ENCODE data around the gene KRTAP5-10. TPM values are rescaled to one million over a fixed set of nuclear protein-coding genes. Genes with fewer than 3 reads are reported as not detected.
"Not testable (repeated sequence)": the region's sequence is repeated elsewhere in the genome, so short reads cannot be mapped to it uniquely, and the experiment has no call there.

The KRTAP5-10 gene
- total RNA-seq, 1 donor from 2014 or later: not detected

DNA sequence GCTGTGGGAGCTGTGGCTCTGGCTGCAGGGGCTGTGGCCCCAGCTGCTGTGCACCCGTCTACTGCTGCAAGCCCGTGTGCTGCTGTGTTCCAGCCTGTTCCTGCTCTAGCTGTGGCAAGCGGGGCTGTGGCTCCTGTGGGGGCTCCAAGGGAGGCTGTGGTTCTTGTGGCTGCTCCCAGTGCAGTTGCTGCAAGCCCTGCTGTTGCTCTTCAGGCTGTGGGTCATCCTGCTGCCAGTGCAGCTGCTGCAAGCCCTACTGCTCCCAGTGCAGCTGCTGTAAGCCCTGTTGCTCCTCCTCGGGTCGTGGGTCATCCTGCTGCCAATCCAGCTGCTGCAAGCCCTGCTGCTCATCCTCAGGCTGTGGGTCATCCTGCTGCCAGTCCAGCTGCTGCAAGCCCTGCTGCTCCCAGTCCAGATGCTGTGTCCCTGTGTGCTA, 16.6 kb upstream of the KRTAP5-10 start:
- Mint-ChIP-seq H3K27ac (no peak overlapping the region), H3K27me3 (ENCODE audit: insufficient read depth) (peaks cover 7% of the 10 kb centered on the region), H3K9me3 (no peaks in the 10 kb centered on the region), H3K4me1 (ENCODE audit: low read depth) (no peaks in the 10 kb centered on the region), H3K36me3 (ENCODE audit: low read depth) (no peaks in the 10 kb centered on the region), H3K4me3 (no peak overlapping the region)
- no peak for DNase-seq (ENCODE audit: low spot score)
- intact Hi-C loops (cut with micrococcal nuclease): no loop called here

DNA sequence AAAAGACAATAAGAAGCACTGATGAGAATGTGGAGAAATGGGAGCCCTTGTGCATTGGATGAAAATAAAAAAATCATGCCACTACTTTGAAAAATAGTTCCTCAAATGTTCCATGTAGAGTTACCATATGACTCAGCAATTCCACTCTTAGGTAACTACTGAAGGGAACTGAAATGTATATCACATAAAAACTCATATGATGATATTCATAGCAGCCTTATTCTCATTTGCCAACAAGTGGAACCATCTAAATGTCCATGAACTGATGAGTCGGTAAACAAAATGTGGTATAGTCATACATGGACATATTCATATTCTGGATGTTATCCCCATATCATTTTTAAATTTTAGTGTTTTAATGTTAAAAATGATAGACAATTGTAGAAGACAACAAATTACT, 13.7 kb upstream of the KRTAP5-10 start:
- intact Hi-C loops (cut with micrococcal nuclease): no loop called here
- Mint-ChIP-seq H3K27me3 (ENCODE audit: insufficient read depth) (peaks cover 7% of the 10 kb centered on the region), H3K4me1 (ENCODE audit: low read depth) (no peaks in the 10 kb centered on the region), H3K27ac (no peak overlapping the region), H3K9me3 (no peaks in the 10 kb centered on the region), H3K4me3 (no peak overlapping the region), H3K36me3 (ENCODE audit: low read depth) (no peaks in the 10 kb centered on the region)
- DNase-seq (ENCODE audit: low spot score): no peak

DNA sequence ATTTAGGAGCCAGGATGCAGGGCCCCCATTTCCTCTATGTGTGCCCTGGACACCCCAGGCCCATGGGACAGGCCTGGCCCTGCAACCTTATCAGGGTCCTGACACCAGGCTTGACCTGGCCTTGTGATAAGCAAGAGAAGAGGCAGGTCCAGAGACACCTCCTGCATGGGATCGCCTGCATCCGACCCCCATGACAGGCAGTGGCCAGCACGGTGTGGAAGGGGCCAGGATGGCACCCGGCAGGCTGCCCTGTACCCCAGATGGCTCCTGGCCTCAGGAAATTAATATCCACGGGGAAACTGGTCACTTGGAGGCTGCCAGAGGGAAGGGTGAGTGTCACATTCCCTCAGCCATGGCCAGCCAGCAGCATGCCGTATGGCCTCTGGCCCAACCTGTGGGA, 10.4 kb upstream of the KRTAP5-10 start:
- no peak for DNase-seq (ENCODE audit: low spot score)
- Mint-ChIP-seq H3K27ac (no peak overlapping the region), H3K9me3 (no peaks in the 10 kb centered on the region), H3K4me1 (ENCODE audit: low read depth) (no peaks in the 10 kb centered on the region), H3K36me3 (ENCODE audit: low read depth) (no peaks in the 10 kb centered on the region), H3K27me3 (ENCODE audit: insufficient read depth) (peaks cover 9% of the 10 kb centered on the region), H3K4me3 (no peak overlapping the region)
- intact Hi-C loops (cut with micrococcal nuclease): no loop called here

DNA sequence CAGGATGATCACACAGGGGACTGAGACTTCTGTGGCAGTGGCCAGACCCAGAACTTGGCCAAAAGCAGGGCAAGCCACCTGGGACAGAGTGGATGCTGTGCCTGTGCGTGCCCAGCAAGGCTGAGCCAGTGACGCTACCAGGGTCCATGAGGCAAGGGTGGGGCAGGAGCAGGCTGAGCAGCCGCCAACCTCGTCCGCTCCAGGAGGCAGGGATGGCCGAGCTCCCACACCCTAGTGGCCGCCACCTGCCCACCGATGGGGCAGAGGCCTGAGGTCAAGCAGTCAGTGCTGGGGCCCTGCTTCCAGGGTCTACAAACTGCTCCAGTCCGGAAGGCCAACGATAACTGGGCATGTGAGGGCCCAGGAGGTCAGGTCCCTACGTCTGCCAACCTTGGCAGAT, 9.9 kb upstream of the KRTAP5-10 start:
- no peak for DNase-seq (ENCODE audit: low spot score)
- Mint-ChIP-seq H3K27ac (no peak overlapping the region), H3K4me1 (ENCODE audit: low read depth) (no peaks in the 10 kb centered on the region), H3K27me3 (ENCODE audit: insufficient read depth) (peaks cover 9% of the 10 kb centered on the region), H3K36me3 (ENCODE audit: low read depth) (no peaks in the 10 kb centered on the region), H3K4me3 (no peak overlapping the region), H3K9me3 (no peaks in the 10 kb centered on the region)
- intact Hi-C loops (cut with micrococcal nuclease): no loop called here

DNA sequence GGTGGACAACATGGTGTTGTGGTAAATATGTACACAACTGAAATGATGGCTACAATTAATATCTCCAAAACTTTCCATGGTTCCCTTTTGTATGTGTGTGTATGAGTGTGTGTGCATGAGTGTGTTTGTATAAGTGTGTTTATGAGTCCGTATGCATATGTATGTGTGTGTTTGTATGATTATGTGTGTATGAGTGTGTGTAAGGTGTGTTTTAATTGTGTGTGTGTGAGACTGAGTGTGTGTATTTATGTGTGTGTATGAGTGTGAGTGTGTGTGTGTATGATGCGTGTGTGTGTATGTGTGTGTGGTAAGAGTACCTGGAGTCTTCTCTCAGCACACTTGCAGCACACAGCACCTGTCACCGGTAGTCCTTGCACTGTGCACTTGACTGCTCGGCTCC, 9.3 kb upstream of the KRTAP5-10 start:
- no peaks in the 10 kb centered on the region for H3K36me3 Mint-ChIP-seq (ENCODE audit: low read depth)
- H3K27me3 Mint-ChIP-seq (ENCODE audit: insufficient read depth): peaks cover 9% of the 10 kb centered on the region
- no peak overlapping the region for H3K4me3 Mint-ChIP-seq
- no peak for DNase-seq (ENCODE audit: low spot score)
- no peak overlapping the region for H3K27ac Mint-ChIP-seq
- intact Hi-C loops (cut with micrococcal nuclease): no loop called here
- no peaks in the 10 kb centered on the region for H3K4me1 Mint-ChIP-seq (ENCODE audit: low read depth)
- H3K9me3 Mint-ChIP-seq: no peaks in the 10 kb centered on the region

DNA sequence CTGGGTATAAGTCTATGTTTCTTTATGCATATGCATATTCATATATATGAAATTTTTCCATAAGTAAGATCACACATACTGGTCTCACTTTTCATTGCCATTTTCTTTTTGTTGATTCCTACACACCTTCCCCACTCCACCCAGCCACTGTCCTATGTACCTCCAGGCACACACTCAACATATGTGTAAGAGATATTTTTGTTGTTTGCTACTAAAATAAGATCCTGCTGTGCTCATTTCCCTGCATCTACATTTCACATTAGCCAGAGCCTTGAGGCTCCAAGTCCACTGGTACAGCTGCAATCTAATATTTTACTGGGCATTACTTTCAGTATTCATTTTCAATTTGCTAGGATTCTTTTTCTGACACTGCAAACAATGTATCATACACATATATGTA, 8.1 kb upstream of the KRTAP5-10 start:
- no peak overlapping the region for H3K4me3 Mint-ChIP-seq
- intact Hi-C loops (cut with micrococcal nuclease): no loop called here
- no peaks in the 10 kb centered on the region for H3K9me3 Mint-ChIP-seq
- DNase-seq (ENCODE audit: low spot score): no peak
- no peaks in the 10 kb centered on the region for H3K36me3 Mint-ChIP-seq (ENCODE audit: low read depth)
- H3K4me1 Mint-ChIP-seq (ENCODE audit: low read depth): no peaks in the 10 kb centered on the region
- peaks cover 9% of the 10 kb centered on the region for H3K27me3 Mint-ChIP-seq (ENCODE audit: insufficient read depth)
- H3K27ac Mint-ChIP-seq: no peak overlapping the region

DNA sequence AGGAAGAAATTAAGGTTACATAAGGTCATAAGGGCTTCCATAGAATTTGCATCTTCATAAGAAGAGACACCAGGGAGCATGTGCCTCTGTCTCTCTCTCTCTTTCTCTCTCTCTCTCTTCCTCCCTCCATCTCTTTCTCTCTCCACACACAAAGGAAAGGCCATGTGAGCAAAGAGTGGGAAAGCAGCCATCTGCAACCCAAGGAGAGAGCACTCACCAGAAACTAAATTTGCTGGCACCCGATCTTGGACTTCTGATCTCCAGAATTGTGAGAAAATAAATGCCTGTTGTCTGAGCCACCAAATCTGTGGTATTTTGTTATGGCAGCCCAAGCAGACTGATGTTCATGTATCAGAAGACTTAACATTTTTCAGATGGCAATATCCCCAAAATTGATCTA, 6.4 kb upstream of the KRTAP5-10 start:
- H3K9me3 Mint-ChIP-seq: no peaks in the 10 kb centered on the region
- intact Hi-C loops (cut with micrococcal nuclease): no loop called here
- no peak overlapping the region for H3K4me3 Mint-ChIP-seq
- H3K36me3 Mint-ChIP-seq (ENCODE audit: low read depth): no peaks in the 10 kb centered on the region
- DNase-seq (ENCODE audit: low spot score): no peak
- H3K4me1 Mint-ChIP-seq (ENCODE audit: low read depth): no peaks in the 10 kb centered on the region
- H3K27me3 Mint-ChIP-seq (ENCODE audit: insufficient read depth): peaks cover 15% of the 10 kb centered on the region
- no peak overlapping the region for H3K27ac Mint-ChIP-seq

DNA sequence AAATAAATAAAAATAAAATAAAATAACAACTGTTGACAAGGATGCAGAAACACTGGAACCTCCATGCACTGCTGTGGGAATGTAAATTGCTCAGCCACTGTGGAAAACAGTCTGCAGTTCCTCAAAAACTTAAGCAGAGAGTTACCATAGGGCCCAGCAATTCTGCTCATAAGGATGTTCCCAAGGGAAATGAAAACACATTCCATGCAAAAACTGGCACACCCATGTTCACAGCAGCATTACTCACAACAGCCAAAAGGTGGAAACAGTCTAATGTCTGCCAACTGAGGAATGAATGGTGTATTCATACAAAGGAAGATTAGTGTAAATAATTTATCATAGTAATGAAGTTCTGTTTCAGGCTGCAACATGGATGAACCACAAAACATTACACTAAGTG, 3.2 kb upstream of the KRTAP5-10 start:
- Mint-ChIP-seq H3K4me1 (ENCODE audit: low read depth) (no peaks in the 10 kb centered on the region), H3K4me3 (no peak overlapping the region)
- DNase-seq (ENCODE audit: low spot score): no peak

DNA sequence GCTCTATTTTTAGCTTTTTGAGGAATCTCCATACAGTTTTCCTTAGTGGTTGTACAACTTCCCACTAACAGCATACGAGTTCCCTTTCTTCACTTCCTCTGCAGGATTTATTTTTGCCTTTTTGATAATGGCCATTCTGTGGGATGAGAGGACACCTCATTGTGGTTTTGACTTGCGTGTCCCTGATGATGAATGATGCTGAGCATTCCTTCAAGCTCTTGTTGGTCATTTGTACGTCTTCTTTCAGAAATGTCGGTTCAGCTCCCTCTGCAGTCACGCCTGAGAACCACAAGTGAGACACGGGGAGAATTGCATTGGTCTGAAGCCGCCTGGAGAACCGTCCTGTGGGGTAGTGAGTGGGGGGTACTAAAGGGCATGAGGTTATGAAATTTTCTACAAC, 2.0 kb upstream of the KRTAP5-10 start:
- Mint-ChIP-seq H3K4me3 (no peak overlapping the region), H3K4me1 (ENCODE audit: low read depth) (no peaks in the 10 kb centered on the region), H3K9me3 (no peaks in the 10 kb centered on the region), H3K36me3 (ENCODE audit: low read depth) (no peaks in the 10 kb centered on the region), H3K27ac (no peak overlapping the region), H3K27me3 (ENCODE audit: insufficient read depth) (peaks cover 12% of the 10 kb centered on the region)
- intact Hi-C loops (cut with micrococcal nuclease): loop anchor here (2.0 kb wide), 1 partner anchor 111 kb away; the partner anchor contains the start of gene NADSYN1
- DNase-seq (ENCODE audit: low spot score): no peak

More for the DNA sequence above, 3.2 kb upstream of the KRTAP5-10 start:
- Mint-ChIP-seq H3K27ac (no peak overlapping the region), H3K36me3 (ENCODE audit: low read depth) (no peaks in the 10 kb centered on the region), H3K9me3 (no peaks in the 10 kb centered on the region), H3K27me3 (ENCODE audit: insufficient read depth) (peaks cover 15% of the 10 kb centered on the region)
- intact Hi-C loops (cut with micrococcal nuclease): loop anchor here (2.0 kb wide), 1 partner anchor 109 kb away; the partner anchor contains the start of gene NADSYN1

DNA sequence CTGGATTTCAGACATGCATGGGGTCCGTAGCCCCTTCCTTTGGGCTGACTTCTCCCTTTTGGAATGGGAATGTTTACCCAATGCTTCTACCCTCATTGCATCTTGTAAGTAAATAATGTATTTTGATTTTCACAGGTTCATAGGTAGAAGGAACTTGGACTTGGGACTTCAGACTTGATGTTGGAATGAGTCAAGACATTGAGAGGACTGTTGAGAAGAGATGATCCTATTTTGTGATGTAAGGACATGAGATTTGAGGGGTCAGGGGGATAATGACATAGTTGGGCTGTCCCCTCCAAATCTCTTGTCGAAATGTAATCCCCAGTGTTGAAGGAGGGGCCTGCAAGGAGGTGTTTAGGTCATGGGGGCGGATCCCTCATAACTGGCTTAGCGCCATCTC, 933 bp upstream of the KRTAP5-10 start:
- no peaks in the 10 kb centered on the region for H3K9me3 Mint-ChIP-seq
- peaks cover 7% of the 10 kb centered on the region for H3K27me3 Mint-ChIP-seq (ENCODE audit: insufficient read depth)
- H3K27ac Mint-ChIP-seq: no peak overlapping the region
- H3K4me1 Mint-ChIP-seq (ENCODE audit: low read depth): no peaks in the 10 kb centered on the region
- no peak overlapping the region for H3K4me3 Mint-ChIP-seq
- no peak for DNase-seq (ENCODE audit: low spot score)
- intact Hi-C loops (cut with micrococcal nuclease): no loop called here
- no peaks in the 10 kb centered on the region for H3K36me3 Mint-ChIP-seq (ENCODE audit: low read depth)

DNA sequence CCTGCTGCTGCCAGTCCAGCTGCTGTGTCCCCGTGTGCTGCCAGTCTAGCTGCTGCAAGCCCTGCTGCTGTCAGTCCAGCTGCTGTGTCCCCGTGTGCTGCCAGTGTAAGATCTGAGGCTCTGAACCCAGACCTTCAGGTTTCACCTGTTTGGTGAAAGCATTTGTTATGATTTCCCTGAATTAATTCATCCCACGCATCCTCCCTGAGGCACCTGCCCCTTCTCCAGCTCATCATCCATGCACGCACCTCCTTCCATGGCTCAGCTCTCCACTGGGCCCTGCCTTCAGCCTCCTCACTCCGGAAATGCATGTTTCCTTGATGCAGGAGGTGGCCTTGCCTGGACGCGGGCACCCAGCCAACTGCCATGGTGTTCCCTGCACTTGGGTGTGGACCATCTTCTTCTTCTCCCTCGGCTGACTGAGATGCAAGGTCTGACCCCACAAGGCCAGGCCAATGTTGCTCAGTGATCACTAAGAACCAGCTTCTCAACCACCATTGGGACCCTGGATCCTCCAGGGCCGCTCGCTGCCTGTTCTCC, 788 bp downstream of the KRTAP5-10 start:
- intact Hi-C loops (cut with micrococcal nuclease): no loop called here

DNA sequence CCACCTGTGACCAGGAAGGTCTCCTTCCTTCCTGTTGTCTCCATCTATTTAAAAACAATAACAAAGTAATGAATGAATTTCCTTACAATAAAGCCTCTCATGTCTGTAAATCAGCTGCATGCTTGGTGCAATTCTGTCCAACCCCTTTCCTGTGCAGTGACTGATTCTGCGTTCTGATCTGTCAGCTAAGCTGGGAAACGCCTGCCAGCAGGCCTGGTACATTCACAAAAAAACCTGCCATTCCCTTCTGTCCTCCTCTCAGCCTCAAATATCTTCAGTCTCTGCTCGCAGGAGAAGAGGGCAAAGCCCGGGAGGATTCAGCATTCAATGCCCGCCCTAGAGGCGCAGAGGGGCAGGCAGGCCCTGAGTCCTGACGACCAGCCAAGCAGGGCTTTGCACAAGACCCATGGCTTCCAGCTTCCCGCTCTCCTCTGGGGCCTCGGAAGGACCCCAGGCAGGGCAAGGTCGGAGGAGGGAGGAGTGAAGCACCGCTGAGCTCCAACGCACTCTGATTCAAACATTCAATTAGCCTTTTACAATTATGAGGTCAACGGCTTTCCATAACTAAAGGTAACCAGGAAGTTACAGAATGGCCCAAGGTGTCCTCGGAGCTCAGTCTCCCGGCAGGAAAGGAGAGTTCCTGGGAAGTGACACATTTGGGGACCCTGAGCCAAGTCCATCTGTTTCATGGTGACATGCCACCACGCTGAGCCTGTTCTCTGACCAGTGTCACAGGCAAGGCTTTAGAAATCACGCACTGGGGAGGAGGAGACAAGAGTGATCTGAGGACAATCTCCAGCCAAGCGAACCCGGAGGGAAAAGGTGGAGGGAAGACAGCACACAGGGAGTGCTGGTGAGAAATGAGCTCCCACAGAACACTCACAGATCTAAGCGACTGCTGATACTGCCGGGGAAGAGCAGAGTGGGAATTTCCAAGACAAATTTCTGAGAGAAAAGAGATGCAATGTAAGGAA, 1.6 kb downstream of the KRTAP5-10 start:
- H3K4me1 Mint-ChIP-seq (ENCODE audit: low read depth); intact Hi-C loops (cut with micrococcal nuclease); H3K4me3 Mint-ChIP-seq: not testable (repeated sequence)

More for the DNA sequence above, 788 bp downstream of the KRTAP5-10 start:
- Mint-ChIP-seq H3K36me3 (ENCODE audit: low read depth) (no peaks in the 10 kb centered on the region), H3K9me3 (no peaks in the 10 kb centered on the region), H3K27ac (no peak overlapping the region), H3K4me3 (no peak overlapping the region), H3K27me3 (ENCODE audit: insufficient read depth) (peaks cover 6% of the 10 kb centered on the region), H3K4me1 (ENCODE audit: low read depth) (no peaks in the 10 kb centered on the region)
- no peak for DNase-seq (ENCODE audit: low spot score)

DNA sequence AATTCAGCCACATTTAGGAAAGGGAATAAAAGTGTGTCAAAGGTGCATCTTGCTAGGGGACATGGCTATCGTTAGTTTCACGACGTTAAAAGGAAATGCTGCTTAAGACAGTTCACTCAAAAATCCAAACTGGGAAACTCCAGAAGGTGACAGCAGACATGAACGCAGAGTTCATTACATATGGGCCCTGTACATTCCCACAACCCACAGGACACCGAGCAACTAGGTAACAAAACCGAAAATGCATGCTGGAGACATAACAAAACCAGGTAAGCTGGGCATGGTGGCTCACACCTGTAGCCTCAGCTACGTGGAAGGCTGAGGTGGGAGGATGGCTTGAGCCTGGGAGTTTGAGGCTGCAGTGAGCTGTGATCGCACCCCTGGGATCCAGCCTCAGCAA, 2.3 kb downstream of the KRTAP5-10 start:
- H3K36me3 Mint-ChIP-seq (ENCODE audit: low read depth); H3K27ac Mint-ChIP-seq; H3K27me3 Mint-ChIP-seq (ENCODE audit: insufficient read depth); H3K9me3 Mint-ChIP-seq; H3K4me1 Mint-ChIP-seq (ENCODE audit: low read depth); DNase-seq (ENCODE audit: low spot score); H3K4me3 Mint-ChIP-seq: not testable (repeated sequence)
- intact Hi-C loops (cut with micrococcal nuclease): loop anchor here (1.0 kb wide), 1 partner anchor 11 kb away; no protein-coding TSS in a partner anchor

More for the DNA sequence above, 1.6 kb downstream of the KRTAP5-10 start:
- not testable (repeated sequence) for H3K27me3 Mint-ChIP-seq (ENCODE audit: insufficient read depth); DNase-seq (ENCODE audit: low spot score); H3K27ac Mint-ChIP-seq; H3K9me3 Mint-ChIP-seq; H3K36me3 Mint-ChIP-seq (ENCODE audit: low read depth)

All from activated T-helper 1 cell treated with anti-CD3 and anti-CD28 coated beads, Interleukin-12 subunit alpha, Interleukin-12 subunit beta, Interleukin-2, Interleukin-4 antibody, amounts not matched to agents 30 ng/mL and 10 ng/mL and 1 ng/mL, durations not matched to agents 14 hours and 24 hours and 36 hours (primary cell).